ENCODE data around the gene PPP1R37.

PPP1R37 gene

DNA sequence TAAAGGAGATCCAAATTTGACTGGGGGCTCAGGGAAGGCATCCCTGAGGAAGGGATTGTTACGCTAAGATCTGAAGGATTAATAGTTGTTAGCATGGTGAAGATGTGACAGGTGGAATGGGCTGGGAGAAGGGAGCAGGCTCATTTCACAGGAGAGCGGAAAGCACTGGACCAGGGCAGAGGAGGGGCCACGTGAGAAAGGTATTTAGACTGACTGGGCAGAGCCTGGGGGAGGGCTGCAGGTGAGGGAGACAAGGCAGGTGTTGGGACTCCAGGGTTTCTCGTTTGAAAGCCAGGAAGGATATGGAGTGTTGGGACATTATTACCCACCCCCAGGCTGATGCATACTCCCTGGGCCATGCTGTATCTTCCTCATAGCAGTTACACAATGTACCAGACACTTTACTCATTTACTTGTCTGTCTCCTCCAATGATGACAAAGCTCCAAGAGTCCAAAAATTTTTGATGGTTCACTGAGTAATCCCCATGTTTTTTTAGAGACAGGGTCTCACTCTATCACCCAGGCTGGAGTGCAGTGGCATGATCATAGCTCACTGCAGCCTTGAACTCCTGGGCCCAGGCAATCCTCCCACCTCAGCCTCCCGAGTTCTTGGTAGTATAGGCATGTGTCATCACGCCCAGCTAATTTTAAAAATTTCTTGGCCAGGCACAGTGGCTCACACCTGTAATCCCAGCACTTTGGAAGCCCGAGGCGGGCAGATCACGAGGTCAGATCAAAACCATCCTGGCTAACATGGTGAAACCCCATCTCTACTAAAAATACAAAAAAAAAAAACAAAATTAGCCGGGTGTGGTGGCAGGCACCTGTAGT lies 82.8 kb downstream of the PPP1R37 start:
- DNase-seq: no peak

DNA sequence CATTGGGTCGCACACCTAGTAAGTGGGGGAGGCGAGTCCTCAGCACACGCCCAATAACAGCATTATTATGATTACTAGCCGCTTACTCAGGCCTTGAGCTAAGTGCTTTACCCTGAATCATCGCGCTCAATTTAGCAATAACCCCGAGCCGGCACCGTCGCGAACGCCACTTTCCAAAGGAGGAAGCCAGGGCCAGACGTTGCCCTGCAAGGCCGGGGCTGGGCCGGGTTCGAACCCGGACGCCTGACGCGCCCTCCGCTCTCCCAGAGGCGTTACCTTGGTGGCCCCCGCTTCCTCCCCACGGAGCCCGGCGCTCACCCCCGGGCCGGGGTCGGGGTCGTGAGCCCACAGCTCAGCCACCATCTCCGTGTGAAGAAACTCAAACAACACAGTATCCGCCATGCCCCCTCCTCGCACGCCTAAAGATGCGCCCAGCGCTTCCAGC lies 84.9 kb downstream of the PPP1R37 start, which contains the start of gene TRAPPC6A:
TRAPPC6A (minus strand) TSS at position 421 of the 445 bp plus-strand sequence; CDS start at position 402, 19 bp downstream.
- no peak for DNase-seq

DNA sequence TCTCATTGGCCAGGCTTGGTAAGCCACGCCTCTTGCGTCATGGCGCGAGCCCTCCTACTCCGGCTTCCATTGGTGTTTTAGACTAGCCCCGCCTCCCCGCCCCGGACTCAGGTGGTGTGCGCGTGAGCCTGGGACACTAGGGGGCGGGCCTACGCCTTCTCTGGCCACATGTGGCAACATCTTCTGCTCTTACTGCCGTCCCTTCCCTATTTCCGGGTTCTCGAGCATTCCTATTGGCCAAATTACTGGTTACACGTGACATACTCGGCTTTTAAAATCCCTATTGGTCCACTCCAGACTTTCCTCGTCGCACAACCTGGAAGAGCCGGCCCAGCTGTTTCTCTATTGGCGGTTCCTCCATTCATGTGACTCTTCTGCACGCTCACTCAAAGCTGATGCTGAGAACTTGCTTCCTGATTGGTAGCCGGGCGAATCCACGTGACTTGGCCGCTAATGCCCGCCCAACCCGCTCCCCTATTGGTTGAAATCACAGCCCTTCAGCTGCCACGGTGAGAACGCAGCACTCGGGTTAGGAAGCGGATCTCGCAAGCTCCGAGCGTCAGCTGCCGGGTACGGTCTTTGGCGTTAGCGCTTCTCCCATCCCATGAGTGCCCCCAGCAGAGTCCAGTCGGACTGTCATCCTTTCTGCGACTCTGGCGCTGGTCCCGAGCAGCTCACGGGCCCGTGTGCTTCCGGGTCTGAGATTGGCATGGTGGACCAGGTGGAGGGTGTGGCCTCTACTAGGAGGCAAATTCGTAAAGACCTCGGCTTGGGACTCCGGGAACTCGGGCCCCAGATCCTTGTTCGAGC lies 85.5 kb downstream of the PPP1R37 start, which contains the start of gene BLOC1S3:
BLOC1S3 (plus strand) TSS at position 523 of the 810 bp plus-strand sequence. CDS start 513 bp downstream, outside the sequence.
- peak; percentile 100 for DNase-seq

DNA sequence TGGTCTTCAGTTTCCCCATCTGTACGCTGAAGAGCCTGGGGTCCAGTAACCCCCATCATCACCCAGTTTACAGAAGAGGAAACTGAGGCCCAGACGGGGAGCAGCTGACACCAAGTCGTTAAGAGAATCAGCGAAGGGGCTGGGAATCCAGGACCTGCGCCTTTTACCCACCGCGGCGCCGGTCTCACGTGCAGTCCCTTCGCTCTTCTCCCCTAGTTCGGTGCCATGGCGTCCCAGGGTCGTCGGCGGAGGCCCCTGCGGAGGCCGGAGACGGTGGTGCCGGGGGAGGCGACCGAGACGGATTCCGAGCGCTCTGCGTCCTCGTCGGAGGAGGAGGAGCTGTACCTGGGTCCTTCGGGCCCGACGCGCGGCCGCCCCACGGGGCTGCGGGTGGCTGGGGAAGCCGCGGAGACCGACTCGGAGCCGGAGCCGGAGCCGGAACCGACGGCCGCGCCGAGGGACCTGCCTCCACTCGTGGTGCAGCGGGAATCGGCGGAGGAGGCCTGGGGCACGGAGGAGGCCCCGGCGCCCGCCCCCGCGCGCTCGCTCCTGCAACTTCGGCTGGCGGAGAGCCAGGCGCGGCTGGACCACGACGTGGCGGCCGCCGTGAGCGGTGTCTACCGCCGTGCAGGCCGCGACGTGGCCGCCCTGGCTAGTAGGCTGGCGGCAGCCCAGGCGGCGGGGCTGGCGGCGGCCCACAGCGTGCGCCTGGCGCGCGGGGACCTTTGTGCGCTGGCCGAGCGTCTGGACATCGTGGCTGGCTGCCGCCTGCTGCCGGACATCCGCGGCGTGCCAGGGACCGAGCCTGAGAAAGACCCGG lies 86.3 kb downstream of the PPP1R37 start:
- DNase-seq: peak; percentile 74

DNA sequence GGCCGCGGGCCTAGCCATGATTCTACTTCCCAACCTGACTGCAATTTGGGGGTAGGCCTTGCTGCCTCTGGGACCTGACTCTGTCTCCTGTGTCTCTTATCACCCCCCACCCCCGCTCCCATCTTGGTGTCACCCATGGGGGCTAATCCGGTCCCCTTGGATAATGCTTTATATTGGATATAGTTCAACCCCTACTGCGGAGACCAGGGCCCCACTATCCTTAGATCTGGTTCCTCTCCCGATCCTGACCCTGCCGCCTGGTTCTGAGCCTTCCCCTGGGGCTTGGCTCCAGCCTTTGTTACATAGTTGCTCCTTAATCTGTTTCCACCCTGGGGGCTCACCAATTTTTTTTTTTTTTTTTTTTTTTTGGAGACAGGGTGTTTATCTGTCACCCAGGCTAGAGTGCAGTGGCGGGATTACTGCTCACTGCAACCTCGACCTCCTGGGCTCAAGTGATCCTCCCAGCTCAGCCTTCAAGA lies 87.0 kb downstream of the PPP1R37 start:
- DNase-seq: no peak

DNA sequence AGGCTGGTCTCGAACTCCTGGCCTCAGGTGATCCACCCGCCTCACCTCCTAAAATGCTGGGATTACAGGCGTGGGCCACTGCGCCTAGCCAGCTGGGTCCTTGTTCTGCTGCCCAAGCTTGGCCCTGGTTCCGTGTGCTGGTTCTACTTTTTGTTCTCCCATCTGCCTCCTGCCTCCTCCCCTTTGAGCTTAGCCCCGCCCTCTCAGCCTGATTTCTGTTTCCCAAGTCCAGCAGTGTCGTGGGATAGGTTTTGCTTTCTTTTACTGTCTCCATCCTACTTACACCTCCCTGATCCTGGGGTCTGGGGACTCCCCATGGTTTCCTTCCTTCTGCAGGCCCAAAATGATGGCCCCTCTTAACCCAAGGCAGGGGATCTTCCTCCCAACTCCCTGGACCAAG lies 88.0 kb downstream of the PPP1R37 start:
- no peak for DNase-seq

DNA sequence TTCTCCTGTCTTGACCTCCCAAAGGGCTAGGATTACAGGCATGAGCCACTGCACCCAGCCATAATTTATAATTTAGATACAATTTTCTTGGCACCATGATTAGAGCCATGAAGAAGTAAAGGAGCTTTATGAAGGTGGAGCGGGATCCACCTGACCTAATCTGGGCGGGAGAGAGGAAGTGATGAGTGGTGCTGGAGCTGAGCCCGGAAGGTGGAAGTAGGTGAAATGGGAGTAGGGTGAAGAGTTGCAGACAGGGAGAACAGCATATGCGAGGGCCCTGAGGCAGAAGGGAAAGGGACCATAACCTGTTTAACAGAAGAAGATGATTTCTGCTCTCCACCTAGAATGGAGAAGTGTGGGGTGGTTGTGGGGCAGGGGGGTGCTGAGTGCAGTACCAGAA lies 89.8 kb downstream of the PPP1R37 start:
- no peak for DNase-seq

DNA sequence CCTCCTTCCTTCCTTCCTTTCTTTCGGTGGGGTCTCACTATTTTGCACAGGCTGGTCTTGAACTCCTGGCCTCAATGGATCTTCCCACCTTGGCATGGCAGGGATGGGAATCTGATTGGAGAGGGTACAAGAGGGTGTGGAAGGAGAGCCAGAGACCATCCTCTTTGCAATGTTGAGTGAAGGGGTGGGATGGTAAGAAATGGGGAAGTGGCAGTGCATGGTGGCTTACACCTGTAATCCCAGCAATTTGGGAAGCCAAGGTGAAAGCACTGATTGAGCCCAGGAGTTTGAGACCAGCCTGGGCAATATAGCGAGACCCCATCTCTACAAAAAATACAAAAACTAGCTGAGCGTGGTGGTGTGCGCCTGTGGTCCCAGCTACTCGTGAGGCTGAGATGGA lies 91.1 kb downstream of the PPP1R37 start:
- DNase-seq: no peak

DNA sequence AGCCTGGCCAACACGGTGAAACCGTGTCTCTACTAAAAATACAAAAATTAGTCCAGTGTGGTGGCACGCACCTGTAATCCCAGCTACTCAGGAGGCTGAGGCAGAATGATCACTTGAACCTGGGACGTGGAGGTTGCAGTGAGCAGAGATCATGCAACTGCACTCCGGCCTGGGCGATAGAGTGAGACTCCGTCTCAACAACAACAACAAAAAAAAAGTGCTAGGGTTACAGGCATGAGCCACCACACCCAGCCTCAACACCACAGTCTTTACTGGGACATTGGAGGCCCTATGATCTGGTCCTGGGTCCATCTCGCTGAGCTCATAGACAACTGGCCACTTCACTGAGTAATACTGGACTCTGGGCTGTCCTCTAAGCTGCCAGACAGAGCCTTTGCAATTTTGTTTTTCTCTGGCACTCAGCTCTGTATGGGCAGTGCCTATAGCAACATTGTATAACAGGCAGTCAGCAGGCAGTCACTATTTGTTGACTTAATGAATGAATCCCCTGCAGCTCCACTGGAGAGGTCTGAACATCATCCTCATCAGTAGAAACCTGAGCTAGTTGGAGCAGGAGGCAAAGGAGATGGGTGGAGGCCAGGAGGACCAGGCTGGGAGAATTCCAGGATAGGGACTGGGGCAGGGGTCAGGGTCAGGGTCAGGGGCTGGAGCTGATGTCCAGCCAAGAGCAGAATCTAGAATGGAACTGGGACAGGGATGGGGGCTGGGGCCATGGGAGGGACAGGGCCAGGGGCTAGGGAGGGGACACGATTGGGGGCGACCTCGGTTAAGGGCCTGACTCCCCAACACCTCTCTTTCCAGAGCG lies 93.7 kb downstream of the PPP1R37 start:
- no peak for DNase-seq

DNA sequence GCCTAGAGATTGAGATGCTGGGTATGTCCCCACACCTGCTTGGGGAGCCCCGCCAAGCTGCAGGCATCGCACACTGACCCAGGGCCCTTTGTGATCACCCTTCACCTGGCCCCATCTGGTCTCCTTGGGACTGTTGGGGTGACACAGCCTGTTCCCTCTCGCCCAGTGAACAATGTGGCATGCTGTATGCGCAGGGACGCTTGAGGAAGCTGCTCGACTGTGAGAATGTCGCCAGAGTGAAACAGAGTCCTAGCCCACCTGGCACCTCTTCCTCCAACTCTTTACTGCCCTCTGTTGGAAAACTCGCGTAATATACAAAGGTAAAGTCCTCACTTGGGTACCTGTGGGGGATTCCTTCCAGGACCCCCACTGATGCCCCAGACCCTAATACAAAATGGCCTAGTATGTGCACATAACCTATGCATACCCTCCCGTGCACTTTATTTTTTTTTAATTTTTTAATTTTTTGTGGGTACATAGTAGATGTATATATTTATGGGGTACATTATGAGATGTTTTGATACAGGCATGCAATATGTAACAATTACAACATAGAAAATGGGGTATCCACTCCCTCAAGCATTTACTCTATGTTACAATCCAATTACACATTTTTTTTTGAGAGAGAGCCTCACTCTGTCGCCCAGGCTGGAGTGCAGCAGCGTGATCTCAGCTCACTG lies 94.6 kb downstream of the PPP1R37 start:
- no peak for DNase-seq

DNA sequence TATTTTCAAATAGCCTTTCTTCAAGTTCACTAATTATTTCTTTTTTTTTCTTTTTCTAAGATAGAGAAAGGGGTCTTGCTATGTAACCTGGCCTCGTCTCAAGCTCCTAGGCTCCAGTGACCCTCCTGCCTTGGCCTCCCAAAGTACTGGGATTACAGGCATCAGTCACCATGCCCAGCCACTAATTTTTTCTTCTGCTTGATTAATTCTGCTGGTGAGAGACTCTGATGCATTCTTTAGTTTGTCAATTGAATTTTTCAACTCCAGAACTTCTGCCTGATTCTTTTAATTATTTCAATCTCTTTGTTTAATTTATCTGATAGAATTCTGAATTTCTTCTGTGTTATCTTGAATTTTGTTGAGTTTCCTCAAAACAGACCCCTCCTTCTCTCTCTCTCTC lies 97.0 kb downstream of the PPP1R37 start:
- DNase-seq: no peak

DNA sequence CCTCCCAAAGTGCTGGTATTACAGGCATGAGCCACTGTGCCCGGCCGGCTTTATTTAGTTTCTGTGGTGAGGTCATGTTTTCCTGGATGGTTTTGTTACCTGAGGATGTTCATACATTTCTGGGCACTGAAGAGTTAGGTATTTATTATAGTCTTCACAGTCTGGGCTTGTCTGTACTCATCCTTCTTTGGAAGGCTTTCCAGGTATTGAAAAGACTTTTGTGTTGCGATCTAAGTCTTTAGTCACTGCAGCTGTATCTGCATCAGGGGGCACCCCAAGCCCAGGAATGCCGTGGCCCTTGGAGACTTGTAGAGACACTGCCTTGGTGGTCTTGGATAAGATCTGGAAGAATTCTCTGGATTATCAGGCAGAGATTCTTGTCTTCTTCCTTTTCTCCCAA lies 98.4 kb downstream of the PPP1R37 start:
- no peak for DNase-seq

DNA sequence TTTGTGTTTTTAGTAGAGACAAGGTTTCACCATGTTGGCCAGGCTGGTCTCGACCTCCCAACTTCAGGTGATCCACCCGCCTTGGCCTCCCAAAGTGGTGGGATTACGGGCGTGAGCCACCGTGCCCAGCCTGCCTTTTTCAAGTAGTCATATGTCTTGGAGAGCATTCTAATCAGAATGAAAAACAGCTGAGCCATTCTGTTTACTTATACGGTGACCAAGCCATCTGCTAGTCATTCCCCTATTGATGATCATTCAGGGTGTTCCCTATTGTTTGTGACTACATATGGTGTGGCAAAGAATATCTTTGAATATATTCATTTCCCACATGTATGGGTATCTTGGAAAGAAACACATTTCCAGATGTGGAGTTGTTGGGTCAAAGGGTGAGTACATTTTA lies 102.8 kb downstream of the PPP1R37 start:
- no peak for DNase-seq
